22Rv1 (cell line): ENCODE data around the gene LMBR1L.
"Not testable (repeated sequence)": the region's sequence is repeated elsewhere in the genome, so short reads cannot be mapped to it uniquely, and the experiment has no call there.

ENCODE experiments used
- H3K27ac ChIP-seq: fragments of 450-650 bp; 2 replicates; pipeline ENCODE4 v1.5.1; 2017
- ZFX ChIP-seq: fragments of 450-650 bp; IDR thresholded peaks from 2 replicates; pipeline ENCODE4 v1.6.1; 2017; ENCODE audit warnings: antibody characterized with exemption, borderline replicate concordance
- TF ChIP-seq, protein P1 (sequence below): fragments of 450-650 bp; IDR thresholded peaks from 2 replicates; pipeline ENCODE4 v1.5.1; 2017; ENCODE audit warnings: mild to moderate bottlenecking

LMBR1L gene

DNA sequence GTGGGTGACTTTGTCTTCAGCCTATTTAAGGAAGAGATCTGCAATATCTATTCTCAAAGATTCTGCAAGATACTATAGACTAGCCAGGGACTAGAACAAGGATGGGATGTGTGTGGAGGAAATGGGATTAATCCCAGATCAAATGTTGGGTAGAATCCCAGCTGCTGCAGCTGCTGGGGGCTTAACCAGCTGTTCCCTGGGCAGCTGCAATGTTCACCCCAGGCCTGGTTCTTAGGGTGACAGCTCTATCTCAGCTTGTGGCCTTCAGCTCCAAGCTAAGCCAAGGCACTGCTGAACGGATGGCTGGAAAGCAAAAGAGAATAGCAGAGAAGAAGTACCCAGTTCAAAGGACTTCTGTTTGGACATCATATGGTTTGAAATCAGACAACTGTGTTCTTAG lies 30.9 kb downstream of the LMBR1L start:
- TF ChIP-seq ZFX, result no peak
- TF ChIP-seq, protein P1, sequence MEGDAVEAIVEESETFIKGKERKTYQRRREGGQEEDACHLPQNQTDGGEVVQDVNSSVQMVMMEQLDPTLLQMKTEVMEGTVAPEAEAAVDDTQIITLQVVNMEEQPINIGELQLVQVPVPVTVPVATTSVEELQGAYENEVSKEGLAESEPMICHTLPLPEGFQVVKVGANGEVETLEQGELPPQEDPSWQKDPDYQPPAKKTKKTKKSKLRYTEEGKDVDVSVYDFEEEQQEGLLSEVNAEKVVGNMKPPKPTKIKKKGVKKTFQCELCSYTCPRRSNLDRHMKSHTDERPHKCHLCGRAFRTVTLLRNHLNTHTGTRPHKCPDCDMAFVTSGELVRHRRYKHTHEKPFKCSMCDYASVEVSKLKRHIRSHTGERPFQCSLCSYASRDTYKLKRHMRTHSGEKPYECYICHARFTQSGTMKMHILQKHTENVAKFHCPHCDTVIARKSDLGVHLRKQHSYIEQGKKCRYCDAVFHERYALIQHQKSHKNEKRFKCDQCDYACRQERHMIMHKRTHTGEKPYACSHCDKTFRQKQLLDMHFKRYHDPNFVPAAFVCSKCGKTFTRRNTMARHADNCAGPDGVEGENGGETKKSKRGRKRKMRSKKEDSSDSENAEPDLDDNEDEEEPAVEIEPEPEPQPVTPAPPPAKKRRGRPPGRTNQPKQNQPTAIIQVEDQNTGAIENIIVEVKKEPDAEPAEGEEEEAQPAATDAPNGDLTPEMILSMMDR, result no peak
- no peak overlapping the region for H3K27ac ChIP-seq

- TF ChIP-seq, protein P1, result no peak
- no peak for TF ChIP-seq ZFX
- H3K27ac ChIP-seq, result no peak overlapping the region
Observed at GRCh38 chr12:49070971-49071370, 39.7 kb downstream of the LMBR1L start.

- H3K27ac ChIP-seq, result peak within 1 kb of the TSS; percentile 61
- no peak for TF ChIP-seq ZFX
- TF ChIP-seq, protein P1, result peak; percentile 72
Observed at GRCh38 chr12:49069507-49070346, 40.9 kb downstream of the LMBR1L start, which contains the start of gene RHEBL1. TSS of gene RHEBL1 (minus strand) at chr12:49069979. CDS start at chr12:49069785, 194 bp downstream.

DNA sequence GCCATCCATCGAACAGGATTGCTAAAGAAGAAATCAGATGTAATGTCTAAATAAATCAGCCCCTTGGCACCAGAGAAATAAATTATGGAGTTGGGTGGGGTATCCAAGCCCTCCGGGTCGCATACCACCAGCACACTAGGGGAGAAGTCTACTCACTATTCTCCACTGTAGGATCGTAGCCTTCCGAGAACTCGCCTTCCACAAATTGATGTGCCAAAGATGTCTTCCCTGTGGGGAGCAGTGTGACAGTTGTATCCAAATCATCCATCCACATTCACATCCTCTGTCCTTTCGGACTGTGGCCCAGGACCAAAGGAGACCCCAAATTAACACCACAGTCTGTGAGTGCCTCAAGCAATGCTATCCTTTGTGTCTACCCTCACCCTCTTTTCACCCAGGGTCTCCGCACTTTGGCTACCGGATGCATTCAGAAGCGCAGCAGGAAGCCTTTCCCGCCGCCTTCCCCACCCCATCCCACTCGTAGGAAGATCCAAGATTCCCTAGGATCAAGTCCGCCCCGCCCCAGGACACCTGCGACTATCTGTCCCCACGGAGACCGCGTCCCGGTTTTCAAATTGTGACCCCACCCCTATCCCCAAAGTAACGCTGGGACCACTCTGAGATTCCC lies 41.7 kb downstream of the LMBR1L start:
- no peak for TF ChIP-seq ZFX
- TF ChIP-seq, protein P1, result no peak
- H3K27ac ChIP-seq, result peak overlapping the region; percentile 61

- no peak for TF ChIP-seq ZFX
- TF ChIP-seq, protein P1, result no peak
- H3K27ac ChIP-seq, result no peak overlapping the region
Observed at GRCh38 chr12:49066120-49066519, 44.5 kb downstream of the LMBR1L start.

GRCh38 chr12:49064767-49065152 lies 45.9 kb downstream of the LMBR1L start:
- TF ChIP-seq, protein P1, result no peak
- no peak for TF ChIP-seq ZFX
- H3K27ac ChIP-seq, result no peak overlapping the region

GRCh38 chr12:49061916-49062315 lies 48.7 kb downstream of the LMBR1L start:
- not testable (repeated sequence) for H3K27ac ChIP-seq
